GM21381 (cell line): ENCODE data around the gene KLHL25.
"Not testable (repeated sequence)": the region's sequence is repeated elsewhere in the genome, so short reads cannot be mapped to it uniquely, and the experiment has no call there.

Experiments
- ATAC-seq: cut with Tn5 transposase; IDR thresholded peaks from one replicate; pipeline ENCODE4 v1.9.1; 2021; ENCODE audit warnings: mild to moderate bottlenecking, moderate library complexity; ENCODE audit not compliant: unreplicated experiment

Gene KLHL25

GRCh38 chr15:85804481-85805170 lies 9.9 kb upstream of the KLHL25 start:
- ATAC-seq, result no peak

- ATAC-seq, result not testable (repeated sequence)
These were observed 7.9 kb upstream of the KLHL25 start for GRCh38 chr15:85802617-85803016.

GRCh38 chr15:85800478-85801123 lies 5.9 kb upstream of the KLHL25 start:
- no peak for ATAC-seq

GRCh38 chr15:85796371-85796770 lies 1.6 kb upstream of the KLHL25 start:
- ATAC-seq, result not testable (repeated sequence)

GRCh38 chr15:85795337-85796305 lies 896 bp upstream of the KLHL25 start:
- no peak for ATAC-seq

GRCh38 chr15:85793641-85794597 lies 806 bp downstream of the KLHL25 start:
- peak; percentile 40 for ATAC-seq

- no peak for ATAC-seq
These were observed 1.7 kb downstream of the KLHL25 start for GRCh38 chr15:85792912-85793590.

- no peak for ATAC-seq
These were observed 2.5 kb downstream of the KLHL25 start for GRCh38 chr15:85792102-85792731.

- ATAC-seq, result no peak
These were observed 5.2 kb downstream of the KLHL25 start for GRCh38 chr15:85789496-85789875.

- ATAC-seq, result no peak
These were observed 5.8 kb downstream of the KLHL25 start for GRCh38 chr15:85788771-85789495.

- ATAC-seq, result no peak
These were observed 8.0 kb downstream of the KLHL25 start for GRCh38 chr15:85786781-85787114.

GRCh38 chr15:85785887-85786780 lies 8.6 kb downstream of the KLHL25 start:
- no peak for ATAC-seq

GRCh38 chr15:85782064-85782463 lies 12.7 kb downstream of the KLHL25 start:
- ATAC-seq, result no peak

- ATAC-seq, result no peak
These were observed 13.6 kb downstream of the KLHL25 start for GRCh38 chr15:85781099-85781498.

- ATAC-seq, result no peak
These were observed 14.3 kb downstream of the KLHL25 start for GRCh38 chr15:85780225-85780985.

- no peak for ATAC-seq
These were observed 15.5 kb downstream of the KLHL25 start for GRCh38 chr15:85779249-85779648.
